ENCODE results near the gene SRRM4. TPM values are rescaled to one million over a fixed set of nuclear protein-coding genes. Genes with fewer than 3 reads are reported as not detected.

Gene SRRM4
- total RNA-seq, 2 experiments from 2014 or later: not detected

GRCh38 chr12:119145367-119145766 is 164.0 kb downstream of the SRRM4 start:
- peaks cover 7% of the 10 kb centered on the region for H3K9me3 Mint-ChIP-seq
- Histone ChIP-seq H3K27me3 (ENCODE audit: control insufficient read depth in 1 of 2, insufficient read depth in 2 of 2, low read length in 2 of 2) (peaks cover 0 to 4% of the 10 kb centered on the region in 2 experiments), H3K36me3 (ENCODE audit: insufficient read depth, low read length) (no peaks in the 10 kb centered on the region), H3K9me3 (ENCODE audit: control insufficient read depth in 1 of 2, insufficient read depth in 1 of 2, low read length in 2 of 2) (peaks cover 0 to 5% of the 10 kb centered on the region in 2 experiments), H3K4me1 (ENCODE audit: insufficient read depth, low read length) (no peaks in the 10 kb centered on the region), H3K27ac (ENCODE audit: low read depth in 1 of 2, low read length in 2 of 2) (no peak overlapping the region), H3K4me3 (ENCODE audit: low read length) (no peak overlapping the region)
- H3K4me1 Mint-ChIP-seq (ENCODE audit: low read depth): no peaks in the 10 kb centered on the region
- ATAC-seq (ENCODE audit: poor library complexity) (no peak), DNase-seq (no peak)
- ChIA-PET POLR2A (no interaction called here), CTCF (no interaction called here)
- H3K4me3 Mint-ChIP-seq: no peak overlapping the region
- no peaks in the 10 kb centered on the region for H3K36me3 Mint-ChIP-seq (ENCODE audit: low read depth)
- H3K27ac Mint-ChIP-seq: no peak overlapping the region
- H3K27me3 Mint-ChIP-seq: peaks cover 33% of the 10 kb centered on the region
- no peak for TF ChIP-seq CTCF (IDR thresholded peaks at IDR 0.05)
- intact Hi-C loops (cut with DNase I, micrococcal nuclease): no loop called here

- H3K9me3 Mint-ChIP-seq: peaks cover 9% of the 10 kb centered on the region
- Histone ChIP-seq H3K36me3 (ENCODE audit: insufficient read depth, low read length) (no peaks in the 10 kb centered on the region), H3K4me3 (ENCODE audit: low read length) (no peak overlapping the region), H3K4me1 (ENCODE audit: insufficient read depth, low read length) (no peaks in the 10 kb centered on the region), H3K27me3 (ENCODE audit: control insufficient read depth in 1 of 2, insufficient read depth in 2 of 2, low read length in 2 of 2) (peaks cover 0 to 11% of the 10 kb centered on the region in 2 experiments), H3K27ac (ENCODE audit: low read depth in 1 of 2, low read length in 2 of 2) (no peak overlapping the region), H3K9me3 (ENCODE audit: control insufficient read depth in 1 of 2, insufficient read depth in 1 of 2, low read length in 2 of 2) (peaks cover 0 to 9% of the 10 kb centered on the region in 2 experiments)
- ChIA-PET POLR2A (no interaction called here), CTCF (no interaction called here)
- H3K36me3 Mint-ChIP-seq (ENCODE audit: low read depth): no peaks in the 10 kb centered on the region
- peaks cover 45% of the 10 kb centered on the region for H3K27me3 Mint-ChIP-seq
- no peak for TF ChIP-seq CTCF (IDR thresholded peaks at IDR 0.05)
- DNase-seq (no peak), ATAC-seq (ENCODE audit: poor library complexity) (no peak)
- intact Hi-C loops (cut with DNase I, micrococcal nuclease): no loop called here
- H3K4me1 Mint-ChIP-seq (ENCODE audit: low read depth): no peaks in the 10 kb centered on the region
- no peak overlapping the region for H3K4me3 Mint-ChIP-seq
- H3K27ac Mint-ChIP-seq: no peak overlapping the region
Measured at GRCh38 chr12:119147847-119148448, 166.6 kb downstream of the SRRM4 start.

GRCh38 chr12:119149270-119149669 is 167.9 kb downstream of the SRRM4 start:
- Histone ChIP-seq H3K4me3 (ENCODE audit: low read length) (no peak overlapping the region), H3K4me1 (ENCODE audit: insufficient read depth, low read length) (no peaks in the 10 kb centered on the region), H3K27me3 (ENCODE audit: control insufficient read depth in 1 of 2, insufficient read depth in 2 of 2, low read length in 2 of 2) (peaks cover under 1 to 13% of the 10 kb centered on the region in 2 experiments), H3K9me3 (ENCODE audit: control insufficient read depth in 1 of 2, insufficient read depth in 1 of 2, low read length in 2 of 2) (peaks cover 0 to 20% of the 10 kb centered on the region in 2 experiments), H3K36me3 (ENCODE audit: insufficient read depth, low read length) (no peaks in the 10 kb centered on the region), H3K27ac (ENCODE audit: low read depth in 1 of 2, low read length in 2 of 2) (no peak overlapping the region)
- H3K4me1 Mint-ChIP-seq (ENCODE audit: low read depth): no peaks in the 10 kb centered on the region
- ATAC-seq (ENCODE audit: poor library complexity) (no peak), DNase-seq (no peak)
- peaks cover 9% of the 10 kb centered on the region for H3K9me3 Mint-ChIP-seq
- intact Hi-C loops (cut with DNase I, micrococcal nuclease): no loop called here
- CTCF ChIA-PET: no interaction called here
- H3K27me3 Mint-ChIP-seq: peaks cover 52% of the 10 kb centered on the region
- H3K4me3 Mint-ChIP-seq: no peak overlapping the region
- POLR2A ChIA-PET: no interaction called here
- no peaks in the 10 kb centered on the region for H3K36me3 Mint-ChIP-seq (ENCODE audit: low read depth)
- no peak overlapping the region for H3K27ac Mint-ChIP-seq
- TF ChIP-seq CTCF (IDR thresholded peaks at IDR 0.05): no peak

All from CD4-positive, alpha-beta T cell (primary cell).